HFFc6 (cell line): Measurements from ENCODE around the gene TRAPPC1. TPM values are rescaled to one million over a fixed set of nuclear protein-coding genes. Genes with fewer than 3 reads are reported as not detected.

Source experiments
- DNase-seq: peaks from one replicate; pipeline ENCODE4 v3.0.0-alpha.2; 2018
- H3K27ac Mint-ChIP-seq: 2 replicates; pipeline ENCODE4 v1.8.0; 2020; ENCODE audit warnings: mild to moderate bottlenecking, mixed read lengths
- H3K27me3 Mint-ChIP-seq: 2 replicates; pipeline ENCODE4 v1.8.0; 2021; ENCODE audit warnings: mild to moderate bottlenecking, moderate library complexity, mixed read lengths; ENCODE audit not compliant: insufficient read depth
- H3K36me3 Mint-ChIP-seq: 2 replicates; pipeline ENCODE4 v1.8.0; 2021; ENCODE audit warnings: low read depth, mixed read lengths
- H3K4me1 Mint-ChIP-seq: 2 replicates; pipeline ENCODE4 v1.8.0; 2020; ENCODE audit warnings: low read depth, mixed read lengths
- H3K4me3 Mint-ChIP-seq: 2 replicates; pipeline ENCODE4 v1.8.0; 2020; ENCODE audit warnings: mild to moderate bottlenecking, moderate library complexity, mixed read lengths
- H3K9me3 Mint-ChIP-seq: 2 replicates; pipeline ENCODE4 v1.8.0; 2020; ENCODE audit warnings: mild to moderate bottlenecking, mixed read lengths
- CTCF ChIP-seq: fragments of 200-600 bp; sonication (generic); IDR thresholded peaks from 2 replicates; pipeline ENCODE4 v1.5.0; 2021; ENCODE audit warnings: antibody characterized with exemption, mild to moderate bottlenecking
- total RNA-seq, 6 experiments: library from RNA; stranded (reverse); fragmentation: NEBNext Ultra II Directional; extraction: Animal tissue kit (Norgen Biotek cat#: 25700); gene quantifications; 2 replicates in 1 of 6; 3 replicates in 5 of 6; pipeline ENCODE4 v1.2.3, GENCODE V29; 2021

Gene TRAPPC1
- total RNA-seq, 6 experiments from 2014 or later = 244 to 309 (median 288) TPM

DNA sequence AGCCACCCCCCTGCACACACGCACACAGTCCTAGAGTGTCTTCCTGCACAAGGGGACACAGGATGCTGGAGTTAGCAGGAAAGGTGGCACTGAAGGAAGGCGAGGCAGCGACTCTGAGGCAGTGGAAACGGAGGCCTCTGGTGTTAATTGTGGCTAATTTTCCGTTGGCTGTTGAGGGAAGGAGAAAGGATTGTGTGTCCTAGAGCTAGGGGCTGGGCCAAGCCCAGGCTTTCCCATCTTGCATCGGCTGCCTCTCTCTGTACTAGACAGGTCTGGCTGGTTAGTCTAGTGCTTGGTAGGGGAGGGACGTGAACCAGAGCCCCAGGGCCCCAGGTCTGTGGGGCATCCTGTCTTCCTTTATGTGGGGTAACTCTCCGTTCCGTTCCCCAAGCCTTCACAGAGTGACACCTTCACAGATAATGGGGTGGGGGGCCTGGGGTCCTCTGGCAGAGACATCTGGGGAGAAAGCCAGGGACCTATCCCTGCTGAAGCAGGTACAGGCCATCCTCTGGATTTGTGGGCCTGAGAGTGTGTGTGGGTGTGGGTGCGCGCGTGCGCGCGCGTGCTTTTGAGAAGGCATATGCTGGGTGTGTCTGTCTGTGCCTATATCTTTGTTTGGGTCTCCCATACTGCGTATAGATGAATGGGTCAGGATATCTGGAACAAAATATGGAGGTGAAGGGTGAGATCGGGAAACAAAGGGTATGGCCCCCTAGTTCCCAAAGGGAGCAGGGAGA is 43.4 kb downstream of the TRAPPC1 start, which contains the start of gene CHD3:
TSS of gene CHD3 (plus strand) at position 606 of the 737 bp plus-strand sequence. CDS start 212 bp downstream, outside the sequence.
- no peak for TF ChIP-seq CTCF
- Mint-ChIP-seq H3K4me1 (peaks cover 5% of the 10 kb centered on the region), H3K27ac (no peak within 1 kb of the TSS), H3K9me3 (no peaks in the 10 kb centered on the region), H3K36me3 (peaks cover 4% of the 10 kb centered on the region; the same call in 1 of the 2 replicates), H3K4me3 (no peak within 1 kb of the TSS; the same call in 1 of the 2 replicates), H3K27me3 (peaks cover 4% of the 10 kb centered on the region)
- no peak for DNase-seq

DNA sequence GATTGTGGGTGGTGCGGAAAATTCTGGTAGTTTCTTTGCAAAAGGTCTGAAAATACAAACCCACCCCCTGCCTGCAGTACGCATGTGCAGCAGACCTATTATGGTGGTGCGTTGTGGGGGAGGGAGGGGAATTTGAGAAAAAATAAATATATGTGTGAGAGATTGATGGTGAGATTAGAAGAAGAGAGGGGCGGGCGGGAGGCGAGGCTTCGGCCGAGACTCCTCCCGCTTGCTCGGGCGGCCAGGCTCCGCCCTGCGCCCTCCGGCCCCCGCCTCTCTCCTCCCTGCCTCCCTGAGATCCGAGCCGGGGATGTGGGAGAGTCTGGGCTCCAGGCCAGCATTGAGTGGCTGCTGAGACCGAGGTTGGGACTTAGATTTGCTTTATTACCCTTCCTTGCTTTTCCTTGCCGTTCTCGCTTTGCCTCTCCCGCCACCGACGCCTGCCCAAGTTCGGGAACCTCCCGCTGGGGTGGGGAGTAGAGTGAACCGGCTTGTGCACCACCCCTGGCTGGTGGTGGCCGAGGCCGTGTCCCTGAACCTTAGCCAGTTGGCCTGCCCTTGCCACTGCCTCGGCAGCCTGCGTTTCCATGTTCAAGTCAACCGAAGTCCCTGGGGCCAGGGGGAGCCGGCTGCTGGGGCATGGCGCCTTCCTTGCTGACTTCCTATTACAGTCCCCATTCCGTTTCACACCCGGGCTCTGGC is 44.1 kb downstream of the TRAPPC1 start:
- Mint-ChIP-seq H3K9me3 (no peaks in the 10 kb centered on the region), H3K4me3 (no peak overlapping the region), H3K4me1 (peaks cover 5% of the 10 kb centered on the region), H3K36me3 (peaks cover 4% of the 10 kb centered on the region; the same call in 1 of the 2 replicates), H3K27ac (no peak overlapping the region), H3K27me3 (peaks cover 4% of the 10 kb centered on the region)
- TF ChIP-seq CTCF = no peak
- peak; percentile 92 for DNase-seq

GRCh38 chr17:7887038-7887481 is 44.7 kb downstream of the TRAPPC1 start:
- TF ChIP-seq CTCF = no peak; the same call in 1 of the 2 replicates
- peaks cover 5% of the 10 kb centered on the region for H3K4me1 Mint-ChIP-seq
- peaks cover 4% of the 10 kb centered on the region; the same call in 1 of the 2 replicates for H3K36me3 Mint-ChIP-seq
- no peak overlapping the region for H3K27ac Mint-ChIP-seq
- no peak for DNase-seq
- no peak overlapping the region for H3K4me3 Mint-ChIP-seq
- H3K27me3 Mint-ChIP-seq = peaks cover 4% of the 10 kb centered on the region
- no peaks in the 10 kb centered on the region for H3K9me3 Mint-ChIP-seq

- H3K36me3 Mint-ChIP-seq = peaks cover 4% of the 10 kb centered on the region; the same call in 1 of the 2 replicates
- H3K9me3 Mint-ChIP-seq = no peaks in the 10 kb centered on the region
- no peak for TF ChIP-seq CTCF
Observed at GRCh38 chr17:7886227-7887037, 45.3 kb downstream of the TRAPPC1 start.

More at GRCh38 chr17:7886227-7887037, 45.3 kb downstream of the TRAPPC1 start:
- H3K4me1 Mint-ChIP-seq = peaks cover 5% of the 10 kb centered on the region
- H3K27ac Mint-ChIP-seq = no peak overlapping the region
- no peak overlapping the region for H3K4me3 Mint-ChIP-seq
- no peak for DNase-seq
- peaks cover 4% of the 10 kb centered on the region for H3K27me3 Mint-ChIP-seq
